GM23338 (cell line): ENCODE results near the gene FUT8.

Experiments used
- POLR2AphosphoS5 ChIP-seq: IDR thresholded peaks from 2 replicates; pipeline ENCODE4 v1.6.1; 2016; ENCODE audit warnings: antibody characterized with exemption, low read depth
- TF ChIP-seq, protein P1 (sequence below), 2 experiments: fragments of 200-600 bp in 1 of 2; sonication (generic) in 1 of 2; conservative IDR thresholded peaks; 2 replicates each; pipeline versions ENCODE4 v1.5.1 to v1.6.1; 2016 to 2017; ENCODE audit warnings: antibody characterized with exemption in 2 of 2, low read depth in 2 of 2, mild to moderate bottlenecking in 2 of 2, moderate library complexity in 1 of 2

- TF ChIP-seq POLR2AphosphoS5, result no peak
- TF ChIP-seq, protein P1, sequence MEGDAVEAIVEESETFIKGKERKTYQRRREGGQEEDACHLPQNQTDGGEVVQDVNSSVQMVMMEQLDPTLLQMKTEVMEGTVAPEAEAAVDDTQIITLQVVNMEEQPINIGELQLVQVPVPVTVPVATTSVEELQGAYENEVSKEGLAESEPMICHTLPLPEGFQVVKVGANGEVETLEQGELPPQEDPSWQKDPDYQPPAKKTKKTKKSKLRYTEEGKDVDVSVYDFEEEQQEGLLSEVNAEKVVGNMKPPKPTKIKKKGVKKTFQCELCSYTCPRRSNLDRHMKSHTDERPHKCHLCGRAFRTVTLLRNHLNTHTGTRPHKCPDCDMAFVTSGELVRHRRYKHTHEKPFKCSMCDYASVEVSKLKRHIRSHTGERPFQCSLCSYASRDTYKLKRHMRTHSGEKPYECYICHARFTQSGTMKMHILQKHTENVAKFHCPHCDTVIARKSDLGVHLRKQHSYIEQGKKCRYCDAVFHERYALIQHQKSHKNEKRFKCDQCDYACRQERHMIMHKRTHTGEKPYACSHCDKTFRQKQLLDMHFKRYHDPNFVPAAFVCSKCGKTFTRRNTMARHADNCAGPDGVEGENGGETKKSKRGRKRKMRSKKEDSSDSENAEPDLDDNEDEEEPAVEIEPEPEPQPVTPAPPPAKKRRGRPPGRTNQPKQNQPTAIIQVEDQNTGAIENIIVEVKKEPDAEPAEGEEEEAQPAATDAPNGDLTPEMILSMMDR (conservative IDR thresholded peaks at IDR 0.05; ENCODE audit: low read depth in 2 of 2), result no peak
Observed at GRCh38 chr14:65425885-65426284, 13.4 kb downstream of the FUT8 start.
